HG03457 (cell line): ENCODE results near the gene PTPRN2.

Experiments
- ATAC-seq: cut with Tn5 transposase; IDR thresholded peaks from one replicate; pipeline ENCODE4 v1.9.1; 2021; ENCODE audit warnings: moderate number of reproducible peaks; ENCODE audit not compliant: unreplicated experiment

PTPRN2 gene

GRCh38 chr7:158001003-158001402 is 586.6 kb downstream of the PTPRN2 start:
- no peak for ATAC-seq

GRCh38 chr7:158000160-158000559 is 587.5 kb downstream of the PTPRN2 start:
- no peak for ATAC-seq

- ATAC-seq = no peak
These were observed 588.6 kb downstream of the PTPRN2 start for GRCh38 chr7:157998884-157999552.

- no peak for ATAC-seq
These were observed 590.2 kb downstream of the PTPRN2 start for GRCh38 chr7:157997471-157997870.

- ATAC-seq = no peak
These were observed 590.6 kb downstream of the PTPRN2 start for GRCh38 chr7:157997080-157997440.

GRCh38 chr7:157996359-157997079 is 591.1 kb downstream of the PTPRN2 start:
- no peak for ATAC-seq

- ATAC-seq = no peak
These were observed 591.8 kb downstream of the PTPRN2 start for GRCh38 chr7:157995815-157996214.

GRCh38 chr7:157994319-157994718 is 593.3 kb downstream of the PTPRN2 start:
- ATAC-seq = no peak

- ATAC-seq = no peak
These were observed 594.1 kb downstream of the PTPRN2 start for GRCh38 chr7:157993406-157994105.

- no peak for ATAC-seq
These were observed 595.0 kb downstream of the PTPRN2 start for GRCh38 chr7:157992511-157993160.

- no peak for ATAC-seq
These were observed 595.9 kb downstream of the PTPRN2 start for GRCh38 chr7:157991761-157992160.

- ATAC-seq = no peak
These were observed 596.3 kb downstream of the PTPRN2 start for GRCh38 chr7:157991351-157991750.

- no peak for ATAC-seq
These were observed 596.8 kb downstream of the PTPRN2 start for GRCh38 chr7:157990881-157991250.

GRCh38 chr7:157990226-157990880 is 597.3 kb downstream of the PTPRN2 start:
- ATAC-seq = no peak

- no peak for ATAC-seq
These were observed 598.0 kb downstream of the PTPRN2 start for GRCh38 chr7:157989589-157989988.

GRCh38 chr7:157987906-157988305 is 599.7 kb downstream of the PTPRN2 start:
- no peak for ATAC-seq

GRCh38 chr7:157986051-157986450 is 601.6 kb downstream of the PTPRN2 start:
- no peak for ATAC-seq

GRCh38 chr7:157985636-157986035 is 602.0 kb downstream of the PTPRN2 start:
- ATAC-seq = no peak

- ATAC-seq = no peak
These were observed 603.0 kb downstream of the PTPRN2 start for GRCh38 chr7:157984423-157985163.
